Hematopoietic multipotent progenitor cell treated with erythropoietin and hydrocortisone succinate and interleukin-3 and kit ligand, for 4 days (in vitro differentiated cells): ENCODE results near the gene BCL11A.

ENCODE experiments used
- DNase-seq: peaks from one replicate; pipeline ENCODE4 v3.0.0-alpha.2; 2015

BCL11A gene

DNA sequence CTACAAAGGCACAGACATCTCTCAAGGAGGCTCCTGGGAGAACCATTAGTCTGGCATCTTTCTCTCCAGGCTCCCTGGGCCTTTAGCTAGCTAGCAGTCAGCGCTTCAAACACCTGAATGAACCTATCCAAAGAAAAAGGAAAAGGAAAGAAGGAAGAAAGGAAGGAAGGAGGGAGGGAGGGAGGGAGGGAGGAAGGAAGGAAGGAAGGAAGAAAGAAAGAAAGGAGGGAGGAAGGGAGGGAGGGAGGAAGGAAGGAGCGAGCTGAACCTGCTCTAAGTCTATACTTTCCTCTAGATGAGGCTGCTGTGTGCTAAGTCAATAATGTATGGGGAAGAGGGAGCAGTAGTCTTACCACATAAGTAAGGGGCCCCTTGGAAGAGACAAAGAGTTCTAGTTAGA, 5.1 kb upstream of the BCL11A start:
- DNase-seq: peak; percentile 39

DNA sequence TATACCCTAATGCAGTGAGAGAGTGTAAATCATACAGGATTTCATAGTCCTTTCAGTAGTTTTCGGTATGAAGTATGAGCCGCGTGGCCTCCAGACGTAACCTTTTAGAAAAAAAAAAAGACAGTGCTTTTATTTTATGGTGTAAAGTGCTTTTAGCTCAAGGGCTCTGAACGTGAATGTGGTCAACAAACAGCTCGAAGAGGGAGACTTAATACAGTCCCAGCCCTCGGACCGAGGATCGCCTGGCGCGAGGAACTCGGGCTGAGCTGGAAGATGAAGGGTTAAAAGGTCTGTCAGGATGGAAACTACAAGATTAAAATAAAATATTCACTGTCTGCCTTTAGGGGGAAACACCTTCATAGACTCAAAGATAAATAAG, 4.0 kb upstream of the BCL11A start:
- peak; percentile 66 for DNase-seq

DNA sequence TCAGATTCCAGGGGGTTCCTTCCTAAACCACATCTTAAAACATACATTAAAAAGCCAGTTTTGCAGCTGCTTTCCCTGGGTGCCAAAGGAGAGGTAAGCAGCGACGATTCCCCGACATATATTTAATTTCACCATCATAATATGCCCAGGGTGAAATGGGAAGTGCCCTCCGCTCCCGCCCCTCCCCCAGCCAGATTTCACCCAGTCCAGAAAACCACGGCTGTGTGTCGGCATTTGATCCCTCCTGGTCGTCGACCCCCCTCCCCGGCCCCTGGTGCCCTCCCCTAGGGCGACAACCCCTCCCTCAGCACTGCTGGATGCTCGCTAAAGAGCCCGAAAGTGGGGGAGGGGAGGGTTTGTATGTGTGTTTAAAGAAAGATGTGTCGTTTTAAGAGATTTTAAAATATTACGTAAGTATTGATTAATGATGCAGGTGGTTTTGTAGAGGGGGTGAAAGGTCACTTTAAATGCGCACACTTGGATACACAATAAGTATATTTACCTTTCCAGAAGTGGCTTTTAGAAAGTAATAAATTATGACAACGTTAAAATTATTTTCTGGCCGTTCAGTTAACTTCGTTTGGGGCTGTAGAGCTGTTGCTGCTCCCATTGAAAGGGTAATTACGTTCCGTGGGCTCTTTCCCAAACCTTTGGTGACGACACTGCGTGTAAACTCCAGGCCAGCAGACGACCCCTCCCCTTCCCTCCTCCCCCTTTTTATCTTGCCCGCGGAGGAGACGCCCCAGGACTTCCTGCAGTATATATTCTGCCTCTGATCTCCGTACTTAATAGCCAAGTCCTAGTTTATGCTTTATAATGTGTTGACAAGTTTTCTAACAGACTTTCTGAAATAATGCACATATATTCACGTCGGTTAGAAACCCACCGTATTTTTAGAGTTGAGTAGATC, 3.4 kb upstream of the BCL11A start:
- peak; percentile 89 for DNase-seq

DNA sequence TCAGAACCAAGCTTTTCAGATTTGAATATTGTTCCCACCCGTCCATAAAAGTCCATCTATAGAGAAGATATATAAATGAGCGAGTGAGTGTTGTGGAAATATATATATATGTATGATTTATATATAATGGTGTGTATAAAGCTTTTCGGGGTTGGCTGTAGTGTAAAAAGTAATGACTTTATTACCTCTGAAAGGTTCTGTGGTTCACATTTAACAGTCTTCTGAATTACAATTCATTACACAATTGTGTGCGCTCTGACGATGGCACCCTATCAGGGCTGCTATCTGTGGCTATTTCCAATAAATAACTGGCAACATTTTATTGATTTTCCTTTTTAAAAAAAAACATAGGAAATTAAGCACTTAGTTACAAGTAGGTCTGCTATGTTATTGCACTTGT, 2.7 kb upstream of the BCL11A start:
- no peak for DNase-seq

DNA sequence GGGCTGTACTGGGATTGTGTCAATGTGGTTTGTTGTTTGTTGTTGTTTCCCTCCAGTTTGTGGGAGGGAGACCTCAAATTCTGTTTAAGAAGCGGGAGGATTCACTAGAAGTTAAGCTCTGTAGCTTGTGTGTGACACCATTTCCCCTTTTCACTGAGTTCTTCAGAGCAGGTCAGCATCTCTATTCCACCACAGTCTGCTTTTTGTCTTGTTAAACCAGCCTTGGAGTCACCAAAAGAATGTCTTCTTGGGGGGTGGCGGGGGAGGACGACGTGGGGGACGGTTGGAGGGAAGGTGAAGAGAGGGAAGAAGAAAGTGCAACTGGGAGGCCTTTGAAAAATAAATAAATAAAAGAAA, 2.3 kb upstream of the BCL11A start:
- DNase-seq: peak; percentile 63

DNA sequence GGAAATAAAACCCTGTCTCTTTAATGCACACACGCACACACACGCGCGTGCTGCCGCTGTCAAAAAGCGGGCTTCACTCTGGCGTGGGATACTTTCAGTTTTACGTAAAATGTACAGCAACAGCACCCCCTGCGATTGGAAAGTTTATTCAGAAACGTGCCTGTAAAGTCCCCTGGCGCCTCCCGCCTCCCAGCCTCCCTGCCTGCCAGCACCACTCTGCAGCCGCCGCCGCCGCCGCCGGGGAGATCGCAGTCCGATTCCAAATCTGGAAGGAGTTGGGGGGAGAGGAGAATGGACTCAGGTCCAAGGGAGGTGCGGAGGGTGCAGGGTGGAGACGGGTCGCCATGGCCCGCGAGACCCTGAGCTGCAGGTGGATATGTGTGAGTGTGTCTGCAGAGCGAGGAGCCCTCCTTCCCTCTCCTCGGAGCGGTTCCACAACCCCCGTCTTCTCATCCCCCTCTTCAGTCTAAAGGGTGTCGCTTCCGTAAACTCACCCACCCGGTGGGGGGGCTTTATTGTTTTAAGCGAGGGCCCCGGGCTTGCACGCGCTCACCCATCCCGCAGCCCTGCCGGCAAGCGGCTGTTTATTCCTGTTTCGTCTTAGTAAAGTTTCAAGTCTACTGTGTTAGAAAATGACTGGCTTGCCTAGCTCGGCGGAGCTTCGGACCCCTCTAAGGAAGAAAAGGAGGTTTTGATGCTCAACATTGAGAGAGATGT, 1.8 kb upstream of the BCL11A start:
- DNase-seq: peak; percentile 96

DNA sequence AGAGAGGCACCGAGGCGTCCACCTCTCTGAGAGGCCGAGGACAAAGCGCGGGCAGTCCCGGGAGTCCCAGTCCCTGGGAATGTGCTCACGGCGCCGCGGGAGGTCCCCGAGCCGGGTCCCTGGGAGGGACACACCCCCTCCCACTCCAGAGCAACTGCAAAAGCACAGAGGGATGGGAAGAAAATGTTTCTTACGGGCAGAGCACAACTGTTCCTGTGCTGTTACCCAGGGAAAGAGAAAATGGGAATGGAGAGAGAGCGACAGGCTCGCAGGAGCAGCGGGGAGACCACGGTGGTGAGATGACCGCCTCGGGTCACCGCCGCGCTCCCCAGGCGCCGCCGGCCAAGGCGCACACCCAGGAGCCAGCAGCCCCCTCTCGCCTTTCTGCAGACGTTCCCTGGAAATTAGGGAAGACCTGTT, 1.2 kb upstream of the BCL11A start:
- no peak for DNase-seq

DNA sequence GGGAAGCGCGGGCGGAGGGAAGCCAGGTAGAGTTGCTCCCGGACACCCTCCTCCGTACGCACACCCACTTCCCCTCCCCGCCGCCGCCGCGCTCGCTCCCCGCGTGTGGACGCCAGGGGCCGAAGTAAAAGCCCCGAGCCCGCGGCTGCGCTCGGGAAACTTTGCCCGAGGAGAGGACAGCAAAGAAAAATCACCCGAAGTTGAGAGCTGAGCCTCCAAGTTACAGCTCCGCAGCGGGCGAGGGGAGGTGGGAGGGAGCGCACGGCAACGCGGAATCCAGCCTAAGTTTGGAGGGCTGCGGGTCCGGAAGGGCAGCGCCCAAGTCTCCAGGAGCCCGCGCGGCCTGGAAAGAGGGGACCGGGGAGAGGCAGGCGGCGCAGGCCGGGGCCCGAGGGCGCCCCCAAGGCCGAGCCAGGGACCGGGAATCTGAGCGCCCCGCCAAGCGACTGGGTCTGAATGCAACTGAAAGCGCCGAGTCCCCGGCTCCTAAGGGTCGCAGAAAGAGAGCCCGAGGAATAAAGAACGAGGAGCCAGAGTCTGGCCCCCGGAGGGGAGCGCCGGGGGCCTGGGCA, 706 bp upstream of the BCL11A start:
- peak; percentile 79 for DNase-seq

DNA sequence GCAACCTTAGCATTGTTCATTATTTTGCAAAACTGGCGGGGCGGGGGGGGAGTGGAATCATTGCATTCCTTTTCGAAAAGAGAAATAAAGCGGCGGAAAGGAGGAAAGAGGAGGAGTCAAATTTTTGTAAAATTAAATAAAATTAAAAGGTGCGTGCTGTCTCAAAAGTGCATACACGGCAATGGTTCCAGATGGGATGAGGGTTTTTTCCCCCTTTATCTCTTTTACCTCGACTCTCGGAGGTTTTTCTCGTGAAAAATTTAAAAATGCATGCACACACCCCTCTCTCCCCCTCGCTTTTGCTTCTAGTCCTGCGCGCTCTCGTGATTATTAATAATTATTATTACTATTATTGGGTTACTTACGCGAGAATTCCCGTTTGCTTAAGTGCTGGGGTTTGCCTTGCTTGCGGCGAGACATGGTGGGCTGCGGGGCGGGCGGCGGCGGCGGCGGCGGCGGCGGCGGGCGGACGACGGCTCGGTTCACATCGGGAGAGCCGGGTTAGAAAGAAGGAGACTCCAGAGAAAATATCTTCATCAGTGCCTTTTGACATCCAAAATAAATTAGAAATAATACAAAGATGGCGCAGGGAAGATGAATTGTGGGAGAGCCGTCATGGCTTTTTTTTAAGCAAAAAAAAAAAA, 481 bp downstream of the BCL11A start:
- no peak for DNase-seq

DNA sequence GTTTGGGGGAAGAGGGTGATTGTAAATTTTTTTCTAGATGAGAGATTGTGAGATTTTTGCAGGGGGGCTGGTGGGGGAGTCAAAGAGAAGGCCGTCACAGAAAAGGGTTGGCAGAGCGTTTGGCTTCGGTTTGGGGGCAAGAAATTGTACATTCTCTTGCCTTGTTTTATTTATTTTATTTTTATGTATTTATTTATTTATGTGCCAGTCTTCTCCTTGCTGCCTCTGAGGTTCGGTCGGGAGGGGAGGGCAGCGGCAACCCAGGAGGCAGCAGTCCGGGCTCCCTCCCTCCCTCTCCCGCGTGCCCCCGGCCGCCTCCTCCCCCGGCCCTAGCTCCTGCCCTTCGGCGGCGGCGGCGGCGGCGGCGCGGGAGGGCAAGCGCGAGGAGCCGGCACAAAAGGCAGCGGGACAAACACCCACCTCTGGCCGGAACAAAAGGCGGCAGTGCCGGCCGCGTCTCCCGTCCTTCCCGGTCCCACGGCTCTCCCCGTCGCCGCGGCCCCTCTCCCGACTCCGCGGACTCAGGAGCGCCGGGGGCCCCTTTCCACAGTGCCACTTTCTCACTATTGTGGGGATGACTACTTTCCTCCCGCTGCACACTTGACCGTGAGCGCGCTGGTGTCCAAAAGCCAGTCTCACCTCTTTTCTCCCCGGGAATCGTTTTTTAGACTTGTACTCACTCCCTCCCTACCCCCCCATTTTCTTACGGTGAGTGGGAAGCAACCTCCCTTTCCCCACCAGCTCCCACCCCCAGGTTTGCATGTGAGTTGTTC, 1.2 kb downstream of the BCL11A start:
- DNase-seq: peak; percentile 79

DNA sequence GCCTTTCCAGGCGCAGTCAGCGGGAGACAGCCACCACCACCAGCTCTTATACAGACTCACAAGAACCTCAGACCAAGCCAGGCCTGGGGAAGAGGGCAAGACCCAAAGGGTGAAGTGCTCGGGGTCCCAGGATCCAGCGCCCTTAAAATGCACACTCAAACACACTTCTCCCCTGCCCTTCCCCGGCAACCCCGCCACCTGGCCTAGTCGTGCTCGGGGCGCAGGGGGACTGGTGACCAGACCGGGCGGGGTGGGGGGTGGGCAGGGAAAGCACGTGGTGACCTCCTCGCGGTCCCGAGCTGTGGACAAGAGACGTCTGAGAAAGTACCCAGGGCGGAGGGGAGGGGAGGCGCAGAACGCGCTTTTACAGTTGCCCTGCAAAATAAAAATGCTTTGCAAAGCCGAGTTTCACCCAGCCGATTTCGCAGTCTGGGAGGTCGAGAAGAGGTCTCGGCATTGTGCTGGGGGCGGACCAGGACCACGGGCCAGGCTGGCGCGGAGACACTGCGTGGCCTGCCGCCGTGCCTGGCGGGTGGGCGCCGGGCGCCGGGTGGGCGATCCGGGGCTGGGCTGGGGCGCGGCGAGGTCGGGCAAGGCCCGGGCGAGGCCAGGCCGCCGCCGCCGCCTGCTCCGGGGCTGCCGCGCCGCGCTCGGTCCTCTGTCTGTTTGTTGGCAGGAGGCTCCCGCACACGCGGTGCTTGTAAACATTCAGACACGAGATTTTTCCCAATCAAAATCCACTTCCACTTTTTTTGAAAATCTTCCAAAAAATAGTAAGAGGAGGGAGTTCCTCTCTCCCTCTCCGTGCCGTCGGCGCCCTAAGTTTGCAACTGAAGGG, 2.0 kb downstream of the BCL11A start:
- DNase-seq: peak; percentile 75

DNA sequence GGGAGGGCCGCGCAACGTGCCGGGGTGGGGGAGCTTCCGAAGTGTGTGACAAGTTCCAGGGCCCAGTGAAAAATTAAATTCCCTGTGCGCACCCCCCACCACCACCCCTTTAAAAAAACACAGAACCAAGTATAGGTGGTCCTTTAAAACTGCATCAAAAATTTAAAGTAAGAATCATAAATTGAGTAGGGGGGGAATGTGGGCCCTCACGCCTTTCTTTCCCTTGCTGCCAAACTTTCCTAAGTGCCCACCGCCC, 2.5 kb downstream of the BCL11A start:
- no peak for DNase-seq

DNA sequence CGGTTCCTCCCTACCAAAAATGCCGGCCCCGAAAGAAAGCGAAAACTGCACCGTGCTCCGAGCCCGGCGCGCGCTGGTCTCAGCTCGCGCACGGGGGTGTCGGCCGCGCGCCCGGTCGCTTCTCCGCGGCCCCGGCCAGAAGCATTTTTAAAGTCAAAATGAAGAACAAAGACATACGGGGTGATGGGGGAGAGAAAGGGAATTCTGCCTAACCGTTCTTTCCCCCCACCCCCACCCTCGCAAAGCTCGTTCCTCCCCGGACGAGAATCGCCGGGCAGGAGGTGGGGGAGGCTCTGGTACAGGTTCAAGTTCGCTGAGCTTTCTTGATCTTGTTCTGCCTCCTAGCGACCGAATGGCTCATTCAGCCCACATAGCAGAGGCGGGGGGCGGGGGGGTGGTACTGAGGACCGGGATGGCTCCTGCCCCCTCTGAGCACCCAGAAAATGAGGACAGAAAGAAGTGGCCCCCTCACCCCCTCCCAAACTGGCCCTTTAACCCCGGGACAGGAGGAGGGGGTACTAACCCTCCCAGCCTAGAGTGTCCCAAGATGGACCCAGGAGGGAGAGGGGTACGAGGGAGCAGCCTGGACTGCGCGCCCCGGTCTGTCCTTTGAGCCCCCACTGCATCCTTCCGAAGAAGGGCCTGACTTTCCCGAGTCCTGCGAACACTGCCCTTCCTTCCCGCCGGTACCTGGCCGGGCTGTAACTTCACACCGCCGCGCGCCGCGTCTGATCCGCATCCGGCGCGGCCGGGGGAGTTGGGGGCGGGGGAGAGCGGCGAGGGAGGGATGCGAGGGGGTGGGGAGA, 3.1 kb downstream of the BCL11A start:
- DNase-seq: peak; percentile 96

DNA sequence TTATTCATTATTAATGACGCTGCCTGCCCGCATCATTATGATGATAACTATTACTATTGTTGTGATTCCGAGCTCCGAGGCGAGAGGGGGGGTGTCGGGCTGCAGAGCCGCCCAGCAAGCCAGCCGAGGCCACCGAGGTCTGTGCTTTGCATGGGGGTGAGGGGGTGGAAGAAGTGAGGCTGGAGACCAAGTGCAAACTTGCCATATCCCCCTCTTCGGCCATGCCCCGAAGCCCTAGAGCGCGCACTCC, 3.6 kb downstream of the BCL11A start:
- DNase-seq: no peak

DNA sequence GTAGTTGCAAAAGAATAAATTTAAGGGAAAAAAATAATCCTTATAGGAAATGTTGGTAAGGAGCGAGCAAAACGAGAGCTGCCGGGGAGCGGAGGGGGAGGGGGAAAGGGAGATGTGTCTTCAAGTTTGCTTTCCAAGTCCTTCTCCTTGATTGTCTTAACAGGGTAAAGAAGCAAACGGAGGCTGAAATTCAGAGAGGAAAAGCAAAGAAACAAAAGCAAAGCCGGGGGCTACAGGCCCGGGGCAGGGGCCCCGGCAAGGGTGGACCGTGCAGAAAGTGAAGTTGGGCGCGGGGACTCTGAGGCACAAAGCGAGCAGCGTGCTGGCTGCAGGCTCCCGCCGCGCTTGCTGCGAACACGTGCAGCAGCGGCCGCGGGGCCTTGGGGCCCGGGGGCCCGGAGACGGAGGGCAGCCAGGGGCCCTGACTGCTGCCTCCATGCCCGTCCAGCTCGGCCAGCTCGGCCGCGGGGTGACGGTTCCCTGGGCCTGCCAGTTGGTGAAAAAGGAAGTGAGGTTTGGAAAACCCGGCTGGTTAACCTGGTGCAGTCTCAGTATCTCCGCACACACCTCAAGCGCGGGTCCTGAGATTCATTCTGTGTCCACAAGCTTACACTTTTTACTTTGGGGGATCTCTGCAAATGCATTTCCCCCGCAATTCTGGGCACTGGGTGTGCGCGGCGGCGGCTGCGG, 4.1 kb downstream of the BCL11A start:
- DNase-seq: peak; percentile 76

DNA sequence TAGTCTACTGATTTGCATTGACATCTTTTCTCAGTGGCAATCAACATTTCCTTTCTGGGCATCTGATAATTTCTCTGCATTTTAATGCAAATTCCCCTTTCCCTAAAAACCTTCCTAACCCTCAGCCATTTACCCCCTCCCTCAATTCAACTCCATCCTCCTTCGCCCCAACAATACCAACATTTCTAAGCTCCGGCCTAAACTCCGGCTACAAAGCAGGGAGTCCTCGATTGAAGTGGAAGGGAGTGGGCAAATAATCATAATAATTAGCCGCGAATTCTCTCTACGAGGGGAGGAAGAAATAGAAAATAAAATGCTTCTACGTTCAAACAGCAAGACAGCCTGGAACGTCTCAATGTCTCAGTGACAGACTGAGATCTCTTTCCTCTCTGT, 4.6 kb downstream of the BCL11A start:
- DNase-seq: no peak

DNA sequence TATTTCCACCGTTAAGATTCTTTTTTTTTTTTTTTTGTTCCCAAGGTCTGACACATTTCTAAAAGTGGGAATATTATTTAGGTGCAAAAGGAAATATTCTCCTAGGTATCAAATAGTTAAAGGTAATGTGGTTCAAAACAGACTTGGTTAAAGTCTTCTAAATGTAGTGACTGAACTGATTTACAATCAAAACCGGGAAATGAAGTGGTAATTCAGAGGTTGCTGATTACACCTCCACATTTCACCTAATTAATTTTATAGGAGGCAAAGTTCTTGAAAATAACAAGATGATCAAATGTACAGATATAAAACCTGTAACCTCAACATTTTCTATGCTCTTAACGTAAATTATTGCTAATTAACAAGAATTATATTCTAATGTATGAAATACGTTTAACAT, 5.1 kb downstream of the BCL11A start:
- no peak for DNase-seq

DNA sequence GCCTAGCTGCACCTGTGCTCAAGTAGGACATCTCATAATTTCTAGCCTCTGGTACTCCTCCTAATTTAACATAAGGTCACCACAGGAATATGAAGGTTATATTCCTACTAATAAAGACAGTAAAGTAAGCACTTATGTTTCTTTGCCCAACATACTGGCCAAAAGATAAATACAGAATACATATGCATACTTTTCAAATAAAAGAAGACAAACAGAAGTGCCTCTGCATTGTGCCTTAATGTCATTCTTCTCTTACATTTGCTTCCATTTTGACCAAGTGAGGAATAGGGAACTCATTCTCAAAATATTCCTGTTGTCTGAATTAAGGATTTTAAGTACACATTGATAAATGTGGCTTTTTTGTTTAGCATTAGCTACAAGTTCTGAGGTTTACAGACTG, 5.6 kb downstream of the BCL11A start:
- DNase-seq: no peak

DNA sequence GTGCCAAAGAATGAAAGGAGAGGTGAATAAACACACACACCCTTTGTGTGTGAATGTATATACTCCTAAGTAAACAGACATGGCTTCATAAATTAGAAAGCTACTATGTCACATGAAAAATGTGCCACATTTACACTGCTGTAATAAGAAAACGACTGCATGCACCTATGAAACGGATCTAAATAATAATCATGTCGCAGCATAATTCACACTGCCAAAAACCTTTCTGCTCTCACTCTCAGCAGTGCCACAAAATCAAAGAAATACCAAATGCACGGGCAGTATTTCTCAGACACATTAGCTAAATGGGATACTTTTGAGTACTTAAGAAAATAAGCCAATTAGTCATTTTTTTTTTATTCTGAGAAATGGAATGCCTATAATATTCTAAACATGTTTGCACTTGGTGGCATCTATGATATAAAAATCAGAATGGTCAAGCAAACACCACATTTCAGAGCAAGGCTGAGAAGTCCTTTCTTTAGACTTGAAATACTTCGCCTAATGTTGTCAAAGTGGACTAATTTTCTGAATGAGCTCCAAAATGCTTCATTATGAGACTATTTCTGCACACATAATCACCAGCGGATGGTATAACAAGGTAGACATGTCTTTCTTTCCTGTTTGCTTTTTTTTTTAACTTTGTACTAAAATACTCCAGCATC, 6.6 kb downstream of the BCL11A start:
- DNase-seq: no peak

DNA sequence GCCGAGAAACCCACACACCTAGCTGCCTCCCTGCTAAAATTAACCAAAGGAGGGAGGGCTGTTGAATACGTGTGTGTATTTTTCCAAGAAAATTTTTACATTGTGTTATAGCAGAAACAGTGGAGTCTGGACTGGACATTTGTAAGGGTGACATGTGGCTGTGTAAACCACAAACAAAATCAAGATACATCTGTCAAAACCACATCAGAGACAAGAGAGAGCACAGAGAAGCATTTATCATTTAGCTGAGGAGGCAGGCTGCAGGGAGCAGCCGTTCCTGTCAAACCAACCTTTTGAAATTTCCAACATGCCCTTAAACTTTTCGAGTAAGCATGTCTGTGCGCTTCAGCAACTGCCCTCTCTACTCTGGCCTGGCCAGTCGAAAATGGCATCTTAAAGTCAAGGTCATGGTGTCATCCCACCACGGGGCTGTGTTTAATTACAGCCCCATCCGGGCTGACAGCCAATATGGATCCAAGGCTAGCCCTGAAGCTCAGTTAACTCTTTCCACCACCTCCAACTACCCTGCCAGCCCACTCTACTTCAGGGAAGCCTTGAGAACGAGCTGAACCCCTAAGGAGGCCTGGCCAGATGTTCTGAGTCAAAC, 8.4 kb downstream of the BCL11A start:
- peak; percentile 66 for DNase-seq
